Osteoblast (primary cell): Measurements from ENCODE around the gene NEUROD4. TPM values are rescaled to one million over a fixed set of nuclear protein-coding genes. Genes with fewer than 3 reads are reported as not detected.

Experiments
- DNase-seq: peaks from one replicate; pipeline ENCODE4 v3.0.0; 2011; ENCODE audit warnings: low spot score, mixed read lengths; ENCODE audit not compliant: insufficient read length; ENCODE audit errors: missing footprints
- H2AFZ ChIP-seq: 2 replicates; pipeline ENCODE4 v1.6.0; 2011; ENCODE audit warnings: mild to moderate bottlenecking, low read length
- H3K27ac ChIP-seq: 2 replicates; pipeline ENCODE4 v1.5.1; 2011; ENCODE audit warnings: mild to moderate bottlenecking, low read depth, low read length, moderate library complexity
- H3K27me3 ChIP-seq: 2 replicates; pipeline ENCODE4 v1.6.0; 2012; ENCODE audit warnings: mild to moderate bottlenecking, control low read depth, inconsistent platforms, low read length, moderate library complexity; ENCODE audit not compliant: insufficient read depth
- H3K36me3 ChIP-seq: 2 replicates; pipeline ENCODE4 v1.5.1; 2011; ENCODE audit warnings: mild to moderate bottlenecking, low read length, control low read depth, moderate library complexity; ENCODE audit not compliant: insufficient read depth
- H3K4me1 ChIP-seq: 2 replicates; pipeline ENCODE4 v1.5.1; 2011; ENCODE audit warnings: mild to moderate bottlenecking, low read length, control low read depth, moderate library complexity; ENCODE audit not compliant: insufficient read depth
- H3K4me2 ChIP-seq: 2 replicates; pipeline ENCODE4 v1.6.0; 2011; ENCODE audit warnings: mild to moderate bottlenecking, low read length; ENCODE audit not compliant: insufficient read depth
- H3K4me3 ChIP-seq: fragments of 200-600 bp; sonication (generic); 3 replicates; pipeline ENCODE4 v1.5.1; 2012; ENCODE audit warnings: mild to moderate bottlenecking, low read length, inconsistent platforms; ENCODE audit not compliant: insufficient read depth
- H3K79me2 ChIP-seq: 2 replicates; pipeline ENCODE4 v1.6.0; 2012; ENCODE audit warnings: mild to moderate bottlenecking, low read length, control low read depth, inconsistent platforms; ENCODE audit not compliant: insufficient read depth
- H3K9me3 ChIP-seq: 2 replicates; pipeline ENCODE4 v1.5.1; 2011; ENCODE audit warnings: low read depth, low read length, control low read depth
- H4K20me1 ChIP-seq: 2 replicates; pipeline ENCODE4 v1.6.0; 2012; ENCODE audit warnings: mild to moderate bottlenecking, low read length, control low read depth; ENCODE audit not compliant: insufficient read depth
- total RNA-seq: library from RNA; depleted of rRNA; stranded (reverse); fragments of >200 nt; gene quantifications from 2 replicates; pipeline ENCODE4 v1.2.3, GENCODE V29; 2012
- TF ChIP-seq, protein P1 (sequence below): IDR thresholded peaks from 2 replicates; pipeline ENCODE4 v1.5.1; 2011; ENCODE audit warnings: mild to moderate bottlenecking, low read depth, low read length, moderate library complexity; ENCODE audit errors: extremely low read depth

The NEUROD4 gene
- total RNA-seq, 1 donor = not detected

DNA sequence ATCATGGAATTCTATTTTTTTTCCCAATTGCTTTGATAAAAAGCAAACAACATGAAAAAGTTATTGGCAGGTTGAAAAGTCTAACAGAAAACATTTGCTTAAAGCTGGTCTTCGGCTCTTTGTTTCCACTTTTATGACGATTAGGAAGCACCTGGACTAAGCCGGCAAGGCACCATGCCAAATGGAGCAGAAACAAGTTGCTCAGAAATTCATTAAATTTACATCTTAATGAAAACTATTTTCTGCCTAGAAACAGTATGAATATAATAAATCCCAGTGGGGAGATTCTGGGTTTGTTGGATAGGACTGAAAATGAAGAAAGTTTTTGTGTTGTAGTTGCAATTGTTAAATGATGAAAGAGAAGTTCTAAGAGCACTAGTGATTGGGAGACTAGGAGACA, 55.0 kb downstream of the NEUROD4 start:
- H2AFZ ChIP-seq = no peak overlapping the region
- no peaks in the 10 kb centered on the region for H3K9me3 ChIP-seq
- no peaks in the 10 kb centered on the region for H3K36me3 ChIP-seq
- TF ChIP-seq, protein P1, sequence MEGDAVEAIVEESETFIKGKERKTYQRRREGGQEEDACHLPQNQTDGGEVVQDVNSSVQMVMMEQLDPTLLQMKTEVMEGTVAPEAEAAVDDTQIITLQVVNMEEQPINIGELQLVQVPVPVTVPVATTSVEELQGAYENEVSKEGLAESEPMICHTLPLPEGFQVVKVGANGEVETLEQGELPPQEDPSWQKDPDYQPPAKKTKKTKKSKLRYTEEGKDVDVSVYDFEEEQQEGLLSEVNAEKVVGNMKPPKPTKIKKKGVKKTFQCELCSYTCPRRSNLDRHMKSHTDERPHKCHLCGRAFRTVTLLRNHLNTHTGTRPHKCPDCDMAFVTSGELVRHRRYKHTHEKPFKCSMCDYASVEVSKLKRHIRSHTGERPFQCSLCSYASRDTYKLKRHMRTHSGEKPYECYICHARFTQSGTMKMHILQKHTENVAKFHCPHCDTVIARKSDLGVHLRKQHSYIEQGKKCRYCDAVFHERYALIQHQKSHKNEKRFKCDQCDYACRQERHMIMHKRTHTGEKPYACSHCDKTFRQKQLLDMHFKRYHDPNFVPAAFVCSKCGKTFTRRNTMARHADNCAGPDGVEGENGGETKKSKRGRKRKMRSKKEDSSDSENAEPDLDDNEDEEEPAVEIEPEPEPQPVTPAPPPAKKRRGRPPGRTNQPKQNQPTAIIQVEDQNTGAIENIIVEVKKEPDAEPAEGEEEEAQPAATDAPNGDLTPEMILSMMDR = no peak
- DNase-seq = no peak
- H3K27me3 ChIP-seq = no peaks in the 10 kb centered on the region
- no peaks in the 10 kb centered on the region for H4K20me1 ChIP-seq
- H3K79me2 ChIP-seq = no peaks in the 10 kb centered on the region
- H3K4me2 ChIP-seq = no peak overlapping the region
- H3K27ac ChIP-seq = no peak overlapping the region
- H3K4me1 ChIP-seq = no peaks in the 10 kb centered on the region
- no peak overlapping the region for H3K4me3 ChIP-seq

Other genes with a start within 250 kb of the NEUROD4 start
- gene MUCL1, start 165.5 kb upstream of the NEUROD4 start, total RNA-seq = not detected in 2 replicates
- gene TESPA1, start 35.2 kb upstream of the NEUROD4 start, total RNA-seq = not detected in 2 replicates
- gene OR9K2, start 106.4 kb downstream of the NEUROD4 start, total RNA-seq = not detected in 2 replicates
- gene OR10A7, start 201.1 kb downstream of the NEUROD4 start, total RNA-seq = not detected in 2 replicates
- not detected in 2 replicates for gene OR6C74, start 224.6 kb downstream of the NEUROD4 start, total RNA-seq